Measurements from ENCODE around the gene SBSN. TPM values are rescaled to one million over a fixed set of nuclear protein-coding genes. Genes with fewer than 3 reads are reported as not detected.

SBSN gene
- total and polyA plus RNA-seq, 9 of the 15 experiments (the other 6 are each of a cell fraction or from before 2014, with no cell fraction given): 0.05 TPM; not detected in 8

DNA sequence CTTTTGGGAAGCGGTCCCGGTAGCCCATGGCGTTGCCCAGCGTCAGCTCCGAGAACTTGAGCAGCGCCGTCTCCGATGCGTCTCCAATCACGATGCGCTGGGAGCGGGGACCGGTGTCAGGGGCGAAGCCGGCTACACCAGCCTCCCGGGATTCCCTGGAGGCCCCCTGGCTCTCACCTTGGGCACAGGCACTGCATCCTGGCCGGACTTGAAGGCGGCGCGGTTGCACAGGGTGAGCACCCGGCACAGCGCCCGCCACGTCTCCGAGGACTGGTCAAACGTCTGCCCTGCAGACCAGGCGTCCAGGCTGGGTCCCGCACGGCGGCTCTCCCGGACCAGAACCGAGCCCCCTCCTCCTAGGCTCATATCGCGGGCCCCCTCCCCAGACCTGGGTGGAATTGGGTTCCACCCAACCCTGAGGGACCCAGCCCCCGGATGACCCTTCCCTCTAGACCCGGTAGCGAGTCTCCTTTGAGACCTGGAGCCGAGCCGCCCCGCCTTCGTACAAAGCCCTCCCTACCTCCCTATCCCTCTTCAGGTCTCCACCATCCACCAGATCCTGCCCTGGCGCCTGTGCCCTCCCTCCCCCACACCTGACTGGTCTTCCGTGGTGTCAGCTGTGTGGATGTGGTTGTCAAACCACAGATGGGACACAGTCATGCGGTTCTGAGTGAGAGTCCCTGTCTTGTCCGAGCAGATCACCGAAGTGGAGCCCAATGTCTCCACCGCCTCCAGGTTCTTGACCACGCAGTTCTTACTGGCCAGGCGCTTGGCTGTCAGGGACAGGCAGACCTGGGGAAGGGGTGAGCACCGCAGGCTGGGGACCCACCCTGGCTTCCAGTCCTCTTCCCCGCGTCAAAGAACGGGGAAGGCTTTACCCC, 30.5 kb upstream of the SBSN start:
- POLR2A ChIA-PET: interaction anchor here (0.5 to 1.0 kb wide), 4 partner anchors 8 to 216 kb away, joined by 3 read pairs; no protein-coding TSS in a partner anchor
- CTCF ChIA-PET (ENCODE audit: low intra/inter-chr PET ratio): no interaction called here
- Histone ChIP-seq H3K9me1 (ENCODE audit: control insufficient read depth, insufficient read depth, low read length) (peaks cover 3% of the 10 kb centered on the region), H3K4me2 (ENCODE audit: insufficient read depth, low read length) (peak overlapping the region; percentile 91), H2AFZ (ENCODE audit: low read depth, low read length) (no peak overlapping the region), H3K9me3 (replicated peaks; ENCODE audit: control insufficient read depth, insufficient read depth, low read depth, low read length) (no peaks in the 10 kb centered on the region), H3K79me2 (ENCODE audit: control insufficient read depth, insufficient read depth, low read length) (no peaks in the 10 kb centered on the region), H3K36me3 (ENCODE audit: control insufficient read depth, insufficient read depth, low read length) (no peaks in the 10 kb centered on the region), H3K4me3 (peak overlapping the region; percentile 55), H3K9ac (ENCODE audit: insufficient read depth in 1 of 2, low read depth in 2 of 2, low read length in 2 of 2) (peak overlapping the region in 1 of 2 experiments; percentile 13; a peak in 1 of 4 replicates), H3K4me1 (replicated peaks in 1 of 2; ENCODE audit: control insufficient read depth in 2 of 2, insufficient read depth in 2 of 2, low read length in 2 of 2) (peaks cover 4 to 43% of the 10 kb centered on the region in 2 experiments; a peak in 3 of 5 replicates), H4K20me1 (replicated peaks; ENCODE audit: control insufficient read depth, insufficient read depth, low read length) (peaks cover 7% of the 10 kb centered on the region; the same call in 1 of the 2 replicates), H3K27ac (ENCODE audit: extremely low read depth, low read depth, low read length) (no peak overlapping the region), H3K27me3 (ENCODE audit: control insufficient read depth in 2 of 2, insufficient read depth in 2 of 2, low read length in 2 of 2) (peaks cover 28 to 50% of the 10 kb centered on the region in 2 experiments; a peak in 4 of 5 replicates)
- intact Hi-C loops (cut with micrococcal nuclease): loop anchor here (5.0 kb wide), 3 partner anchors 34 to 374 kb away; partner anchors contain the start of gene ETV2
- ATAC-seq (no peak), DNase-seq (ENCODE audit: extremely low read depth in 1 of 4, low spot score in 3 of 4) (no peak), FAIRE-seq (no peak)
- in situ Hi-C loops (cut with MboI): no loop called here
- 62% methylated on average over 45 of the region's 53 CpGs for WGBS (ENCODE audit: insufficient coverage, low coverage, missing lambda C conversion rate)
- TF ChIP-seq NRF1 (conservative IDR thresholded peaks at IDR 0.05 in 1 of 2, IDR thresholded peaks at IDR 0.05 in 1 of 2): peak; percentile 5 to 31; a peak in 1 of 4 replicates
- TF ChIP-seq NFRKB (IDR thresholded peaks at IDR 0.05; ENCODE audit: low read depth): no peak
- TF ChIP-seq, protein P1, sequence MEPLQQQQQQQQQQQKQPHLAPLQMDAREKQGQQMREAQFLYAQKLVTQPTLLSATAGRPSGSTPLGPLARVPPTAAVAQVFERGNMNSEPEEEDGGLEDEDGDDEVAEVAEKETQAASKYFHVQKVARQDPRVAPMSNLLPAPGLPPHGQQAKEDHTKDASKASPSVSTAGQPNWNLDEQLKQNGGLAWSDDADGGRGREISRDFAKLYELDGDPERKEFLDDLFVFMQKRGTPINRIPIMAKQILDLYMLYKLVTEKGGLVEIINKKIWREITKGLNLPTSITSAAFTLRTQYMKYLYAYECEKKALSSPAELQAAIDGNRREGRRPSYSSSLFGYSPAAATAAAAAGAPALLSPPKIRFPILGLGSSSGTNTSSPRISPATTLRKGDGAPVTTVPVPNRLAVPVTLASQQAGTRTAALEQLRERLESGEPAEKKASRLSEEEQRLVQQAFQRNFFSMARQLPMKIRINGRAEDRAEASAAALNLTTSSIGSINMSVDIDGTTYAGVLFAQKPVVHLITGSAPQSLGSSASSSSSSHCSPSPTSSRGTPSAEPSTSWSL (CRISPR knock-in tag; IDR thresholded peaks at IDR 0.05; ENCODE audit: borderline replicate concordance): 0 out of 2 replicates have a peak, but pooled peaks have one; percentile 47
- TF ChIP-seq, protein P2, sequence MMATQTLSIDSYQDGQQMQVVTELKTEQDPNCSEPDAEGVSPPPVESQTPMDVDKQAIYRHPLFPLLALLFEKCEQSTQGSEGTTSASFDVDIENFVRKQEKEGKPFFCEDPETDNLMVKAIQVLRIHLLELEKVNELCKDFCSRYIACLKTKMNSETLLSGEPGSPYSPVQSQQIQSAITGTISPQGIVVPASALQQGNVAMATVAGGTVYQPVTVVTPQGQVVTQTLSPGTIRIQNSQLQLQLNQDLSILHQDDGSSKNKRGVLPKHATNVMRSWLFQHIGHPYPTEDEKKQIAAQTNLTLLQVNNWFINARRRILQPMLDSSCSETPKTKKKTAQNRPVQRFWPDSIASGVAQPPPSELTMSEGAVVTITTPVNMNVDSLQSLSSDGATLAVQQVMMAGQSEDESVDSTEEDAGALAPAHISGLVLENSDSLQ (IDR thresholded peaks at IDR 0.05): no peak
- no TSS peak for BruUV-seq (replicated peaks)

All from K562 (cell line).